ENCODE results near the gene PUDP. TPM values are rescaled to one million over a fixed set of nuclear protein-coding genes. Genes with fewer than 3 reads are reported as not detected.

Gene PUDP
- total and polyA plus RNA-seq, 7 experiments from 2014 or later = 6.2 to 16.5 (median 10.5) TPM

GRCh38 chrX:7143941-7144525 lies 3.9 kb downstream of the PUDP start:
- Histone ChIP-seq H3K9me3 (ENCODE audit: control insufficient read depth in 2 of 3, low read length in 3 of 3) (no peaks in the 10 kb centered on the region), H3K27ac (ENCODE audit: low read depth, low read length) (no peak overlapping the region), H3K4me3 (ENCODE audit: low read length) (no peak overlapping the region), H3K36me3 (ENCODE audit: control insufficient read depth in 2 of 3, insufficient read depth in 3 of 3, low read length in 3 of 3) (peaks cover 0 to 3% (median 0%) of the 10 kb centered on the region in 3 experiments), H3K27me3 (ENCODE audit: control insufficient read depth in 2 of 2, insufficient read depth in 2 of 2, low read length in 2 of 2) (no peaks in the 10 kb centered on the region), H3K4me1 (ENCODE audit: control insufficient read depth in 2 of 2, insufficient read depth in 2 of 2, low read length in 2 of 2) (no peaks in the 10 kb centered on the region)
- DNase-seq (no peak), ATAC-seq (no peak)
- peak overlapping the region in 2 of 9 donors; percentile 65 to 68 for H3K27ac Mint-ChIP-seq
- no peaks in the 10 kb centered on the region for H3K27me3 Mint-ChIP-seq
- peaks cover 0 to 5% (median 0%) of the 10 kb centered on the region in 11 donors for H3K9me3 Mint-ChIP-seq
- H3K4me3 Mint-ChIP-seq = peak overlapping the region in 1 of 10 donors; percentile 9
- peaks cover 0 to under 1% (median 0%) of the 10 kb centered on the region in 5 donors for H3K36me3 Mint-ChIP-seq
- CTCF ChIA-PET = no interaction called here
- intact Hi-C loops (cut with micrococcal nuclease) = no loop called here
- POLR2A ChIA-PET = no interaction called here
- peaks cover 9 to 69% (median 29%) of the 10 kb centered on the region in 7 donors for H3K4me1 Mint-ChIP-seq

GRCh38 chrX:7143076-7143475 lies 4.9 kb downstream of the PUDP start:
- DNase-seq (no peak), ATAC-seq (no peak)
- no peak overlapping the region for H3K27ac ChIP-seq (ENCODE audit: low read depth, low read length)
- H3K36me3 Mint-ChIP-seq = peaks cover 0 to 6% (median 0%) of the 10 kb centered on the region in 5 donors
- H3K36me3 ChIP-seq (ENCODE audit: control insufficient read depth in 2 of 3, insufficient read depth in 3 of 3, low read length in 3 of 3) = no peaks in the 10 kb centered on the region
- CTCF ChIA-PET = no interaction called here
- no peaks in the 10 kb centered on the region for H3K9me3 ChIP-seq (ENCODE audit: control insufficient read depth in 2 of 3, low read length in 3 of 3)
- H3K27me3 ChIP-seq (ENCODE audit: control insufficient read depth in 2 of 2, insufficient read depth in 2 of 2, low read length in 2 of 2) = no peaks in the 10 kb centered on the region
- POLR2A ChIA-PET = no interaction called here
- peaks cover 0 to under 1% (median 0%) of the 10 kb centered on the region in 11 donors for H3K9me3 Mint-ChIP-seq
- H3K27ac Mint-ChIP-seq = no peak overlapping the region
- no peaks in the 10 kb centered on the region for H3K27me3 Mint-ChIP-seq
- no peak overlapping the region for H3K4me3 ChIP-seq (ENCODE audit: low read length)
- intact Hi-C loops (cut with micrococcal nuclease) = no loop called here
- H3K4me1 ChIP-seq (ENCODE audit: control insufficient read depth in 2 of 2, insufficient read depth in 2 of 2, low read length in 2 of 2) = no peaks in the 10 kb centered on the region
- H3K4me3 Mint-ChIP-seq = no peak overlapping the region
- peaks cover 9 to 72% (median 35%) of the 10 kb centered on the region in 7 donors for H3K4me1 Mint-ChIP-seq

DNA sequence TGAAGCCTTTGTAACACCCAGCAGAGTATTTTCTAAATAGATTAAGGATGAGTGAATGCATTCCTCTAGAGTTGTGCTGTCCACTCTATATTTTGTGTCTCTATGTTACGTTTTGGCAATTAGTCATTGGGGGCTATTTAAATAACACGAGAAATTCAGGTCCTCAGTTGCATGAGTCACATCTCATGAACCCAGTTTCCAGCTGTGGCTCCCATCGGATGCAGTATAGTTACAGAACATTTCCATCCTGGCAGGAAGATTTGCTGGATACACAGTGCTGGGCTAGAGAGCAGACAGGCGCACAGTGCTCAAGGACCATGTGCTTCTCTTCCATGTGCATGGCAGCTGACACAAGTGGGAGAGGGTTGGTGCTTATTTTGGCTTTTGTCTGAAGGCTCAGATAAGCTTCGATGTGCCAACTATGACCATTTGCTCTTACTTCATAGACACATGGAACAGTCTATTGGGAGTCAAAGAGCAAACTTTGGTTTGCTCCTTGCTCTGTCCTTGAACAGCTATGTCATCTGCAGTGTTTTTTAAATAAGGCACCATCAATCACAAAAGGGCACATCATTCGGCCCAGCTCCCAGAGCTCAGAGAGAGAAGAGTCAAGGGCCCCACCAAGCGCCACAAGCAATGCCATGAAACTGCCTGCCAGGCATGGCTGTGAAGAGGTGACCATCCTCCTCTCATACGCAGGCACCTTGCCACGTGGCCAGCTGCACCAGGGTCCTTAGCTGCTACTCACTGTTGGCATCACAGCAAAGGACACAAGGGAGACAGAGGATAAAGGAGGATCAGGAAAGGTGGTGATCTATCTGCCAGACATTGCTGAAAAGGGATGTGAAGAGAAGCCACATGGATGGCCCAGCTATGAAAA lies 8.5 kb downstream of the PUDP start:
- H3K9me3 Mint-ChIP-seq = no peaks in the 10 kb centered on the region
- ChIA-PET CTCF (no interaction called here), POLR2A (no interaction called here)
- intact Hi-C loops (cut with micrococcal nuclease) = no loop called here
- no peaks in the 10 kb centered on the region for H3K9me3 ChIP-seq (ENCODE audit: control insufficient read depth in 2 of 3, low read length in 3 of 3)
- DNase-seq (no peak), ATAC-seq (no peak)
- no peak overlapping the region for H3K4me3 ChIP-seq (ENCODE audit: low read length)
- peaks cover 0 to 6% (median 0%) of the 10 kb centered on the region in 5 donors for H3K36me3 Mint-ChIP-seq
- peak overlapping the region in 3 of 9 donors; percentile 22 to 66 (median 43) for H3K27ac Mint-ChIP-seq
- H3K36me3 ChIP-seq (ENCODE audit: control insufficient read depth in 2 of 3, insufficient read depth in 3 of 3, low read length in 3 of 3) = no peaks in the 10 kb centered on the region
- no peaks in the 10 kb centered on the region for H3K27me3 Mint-ChIP-seq
- no peak overlapping the region for H3K27ac ChIP-seq (ENCODE audit: low read depth, low read length)
- no peak overlapping the region for H3K4me3 Mint-ChIP-seq
- H3K27me3 ChIP-seq (ENCODE audit: control insufficient read depth in 2 of 2, insufficient read depth in 2 of 2, low read length in 2 of 2) = no peaks in the 10 kb centered on the region
- H3K4me1 ChIP-seq (ENCODE audit: control insufficient read depth in 2 of 2, insufficient read depth in 2 of 2, low read length in 2 of 2) = no peaks in the 10 kb centered on the region
- H3K4me1 Mint-ChIP-seq = peaks cover 7 to 64% (median 40%) of the 10 kb centered on the region in 7 donors

DNA sequence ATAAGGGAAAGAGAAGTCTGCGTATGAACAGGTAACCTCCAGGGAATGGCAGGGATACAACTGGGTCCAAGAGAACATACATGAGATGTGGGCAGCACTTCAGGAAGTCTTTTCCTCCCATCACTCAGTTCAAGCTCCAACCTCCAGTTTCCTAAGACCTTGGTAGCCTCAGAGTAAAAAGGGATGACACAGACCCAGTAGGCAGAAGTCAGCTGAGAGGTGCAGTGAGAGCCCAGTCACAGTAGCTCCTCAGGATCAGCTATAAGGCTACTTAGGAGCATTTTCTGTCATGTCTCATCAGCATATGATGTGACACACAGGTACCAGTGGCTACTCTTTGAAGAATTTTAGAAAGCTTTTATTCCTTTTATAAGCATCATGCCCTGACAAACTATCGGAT lies 13.0 kb downstream of the PUDP start:
- Histone ChIP-seq H3K4me3 (ENCODE audit: low read length) (no peak overlapping the region), H3K27ac (ENCODE audit: low read depth, low read length) (no peak overlapping the region), H3K9me3 (ENCODE audit: control insufficient read depth in 2 of 3, low read length in 3 of 3) (no peaks in the 10 kb centered on the region), H3K27me3 (ENCODE audit: control insufficient read depth in 2 of 2, insufficient read depth in 2 of 2, low read length in 2 of 2) (no peaks in the 10 kb centered on the region), H3K4me1 (ENCODE audit: control insufficient read depth in 2 of 2, insufficient read depth in 2 of 2, low read length in 2 of 2) (no peaks in the 10 kb centered on the region), H3K36me3 (ENCODE audit: control insufficient read depth in 2 of 3, insufficient read depth in 3 of 3, low read length in 3 of 3) (no peaks in the 10 kb centered on the region)
- intact Hi-C loops (cut with micrococcal nuclease) = loop anchor here in 1 of 2 donors (5.0 kb wide), 1 partner anchor 792 kb away; the partner anchor contains the start of gene PNPLA4
- peaks cover 15 to 68% (median 51%) of the 10 kb centered on the region in 7 donors for H3K4me1 Mint-ChIP-seq
- H3K9me3 Mint-ChIP-seq = no peaks in the 10 kb centered on the region
- DNase-seq (no peak), ATAC-seq (no peak)
- peak overlapping the region in 1 of 9 donors; percentile 2 for H3K27ac Mint-ChIP-seq
- ChIA-PET POLR2A (interaction anchor here (1.5 kb wide), 1 partner anchor 14 kb away, joined by 4 read pairs; no protein-coding TSS in a partner anchor), CTCF (no interaction called here)
- no peaks in the 10 kb centered on the region for H3K27me3 Mint-ChIP-seq
- H3K36me3 Mint-ChIP-seq = peaks cover 0 to 22% (median 3%) of the 10 kb centered on the region in 5 donors
- no peak overlapping the region for H3K4me3 Mint-ChIP-seq

DNA sequence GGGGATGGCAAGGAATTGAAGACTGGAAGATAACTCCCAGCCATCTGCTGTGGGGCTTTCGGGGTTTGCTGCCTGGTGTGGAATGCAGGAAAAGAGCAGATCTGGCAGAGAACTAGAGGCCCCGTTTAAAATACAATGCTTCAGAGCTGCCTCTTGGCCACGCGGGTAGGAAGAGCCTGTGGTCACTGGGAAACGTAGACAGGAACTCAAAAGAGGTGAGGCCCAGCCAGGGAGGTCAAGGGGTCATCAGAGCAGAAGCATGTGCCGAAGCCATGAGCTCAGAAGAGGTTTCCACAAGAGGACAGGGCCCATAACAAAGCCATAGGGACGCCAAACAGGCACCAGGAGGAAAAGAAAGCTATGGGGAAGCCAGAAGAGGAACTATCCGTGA lies 14.9 kb downstream of the PUDP start:
- H3K4me1 Mint-ChIP-seq = peaks cover 12 to 59% (median 44%) of the 10 kb centered on the region in 7 donors
- POLR2A ChIA-PET = no interaction called here
- peak overlapping the region in 3 of 10 donors; percentile 9 to 25 (median 11) for H3K4me3 Mint-ChIP-seq

GRCh38 chrX:7132335-7133049 lies 15.5 kb downstream of the PUDP start:
- ChIA-PET POLR2A (no interaction called here), CTCF (no interaction called here)
- no peaks in the 10 kb centered on the region for H3K9me3 Mint-ChIP-seq
- DNase-seq (peak in 5 of 9 donors; percentile 1 to 40 (median 18)), ATAC-seq (peak; percentile 60)
- no peaks in the 10 kb centered on the region for H3K27me3 Mint-ChIP-seq
- peaks cover 12 to 53% (median 39%) of the 10 kb centered on the region in 7 donors for H3K4me1 Mint-ChIP-seq
- Histone ChIP-seq H3K27me3 (ENCODE audit: control insufficient read depth in 2 of 2, insufficient read depth in 2 of 2, low read length in 2 of 2) (no peaks in the 10 kb centered on the region), H3K4me3 (ENCODE audit: low read length) (no peak overlapping the region), H3K27ac (ENCODE audit: low read depth, low read length) (no peak overlapping the region), H3K9me3 (ENCODE audit: control insufficient read depth in 2 of 3, low read length in 3 of 3) (no peaks in the 10 kb centered on the region), H3K36me3 (ENCODE audit: control insufficient read depth in 2 of 3, insufficient read depth in 3 of 3, low read length in 3 of 3) (no peaks in the 10 kb centered on the region), H3K4me1 (ENCODE audit: control insufficient read depth in 2 of 2, insufficient read depth in 2 of 2, low read length in 2 of 2) (no peaks in the 10 kb centered on the region)
- intact Hi-C loops (cut with micrococcal nuclease) = loop anchor here (1.0 to 5.0 kb wide), 4 partner anchors 14 to 795 kb away; partner anchors contain the start of genes STS (in 2 of the 2) and PNPLA4 (in 1 of the 2)
- peak overlapping the region in 3 of 10 donors; percentile 9 to 25 (median 11) for H3K4me3 Mint-ChIP-seq
- peaks cover 0 to 30% (median 3%) of the 10 kb centered on the region in 5 donors for H3K36me3 Mint-ChIP-seq
- peak overlapping the region in 8 of 9 donors; percentile 12 to 87 (median 72) for H3K27ac Mint-ChIP-seq

More for the DNA sequence above, 14.9 kb downstream of the PUDP start:
- H3K9me3 Mint-ChIP-seq = no peaks in the 10 kb centered on the region
- H3K4me3 ChIP-seq (ENCODE audit: low read length) = no peak overlapping the region
- peaks cover 0 to 30% (median 3%) of the 10 kb centered on the region in 5 donors for H3K36me3 Mint-ChIP-seq
- no peaks in the 10 kb centered on the region for H3K9me3 ChIP-seq (ENCODE audit: control insufficient read depth in 2 of 3, low read length in 3 of 3)
- no peak overlapping the region for H3K27ac ChIP-seq (ENCODE audit: low read depth, low read length)
- no peaks in the 10 kb centered on the region for H3K36me3 ChIP-seq (ENCODE audit: control insufficient read depth in 2 of 3, insufficient read depth in 3 of 3, low read length in 3 of 3)
- CTCF ChIA-PET = no interaction called here
- H3K27ac Mint-ChIP-seq = peak overlapping the region in 8 of 9 donors; percentile 12 to 87 (median 72)
- H3K27me3 ChIP-seq (ENCODE audit: control insufficient read depth in 2 of 2, insufficient read depth in 2 of 2, low read length in 2 of 2) = no peaks in the 10 kb centered on the region
- H3K4me1 ChIP-seq (ENCODE audit: control insufficient read depth in 2 of 2, insufficient read depth in 2 of 2, low read length in 2 of 2) = no peaks in the 10 kb centered on the region
- no peak for DNase-seq
- H3K27me3 Mint-ChIP-seq = no peaks in the 10 kb centered on the region
- intact Hi-C loops (cut with micrococcal nuclease) = loop anchor here (2.0 to 5.0 kb wide), 2 partner anchors 14 to 794 kb away; partner anchors contain the start of genes PNPLA4 (in 1 of the 2) and STS (in 1 of the 2)
- ATAC-seq = no peak

All from naive thymus-derived CD4-positive, alpha-beta T cell (primary cell).